Heart left ventricle (tissue), 13 donors: ENCODE results near the gene CNTROB.
A peak's percentile ranks its signal among the peaks of the same experiment; 100 is the strongest.

Source experiments
- CTCF ChIP-seq, 12 donors: fragments of 200-600 bp; sonication (generic) in 4 of 12; IDR thresholded peaks; one replicate each; pipeline versions ENCODE4 v1.5.0 to v1.8.0; 2018 to 2022; ENCODE audit warnings: antibody characterized with exemption in 12 of 12, mild to moderate bottlenecking in 5 of 12
- POLR2A ChIP-seq, 2 donors: fragments of 450-650 bp; IDR thresholded peaks; one replicate each; pipeline ENCODE4 v1.6.1; 2017; ENCODE audit warnings: antibody characterized with exemption in 2 of 2, mild to moderate bottlenecking in 2 of 2, moderate library complexity in 2 of 2
- donor health status: ischemic (EF 13 %, LVEDD 7.1; RV severe dilation, severe dysfunction).
- donor health status: DM: no; HTN: yes; CAD: no.
- donor health status: DM: no; HTN: no; CAD: no.
- donor health status: ischemic (EF 25% LVEDD 6.9; RV normal size, moderate dysfunction).
- donor health status: ischemic (EF 25% LVEDD 5.7; RV mildly dilated, moderate dysfunction).
- donor health status: ischemic (EF 35%, LVEDD 5.7; RV mildly dilated, moderate dysfunction).
- donor health status: nonischemic (EF 11% LVEDD 7.7; RV severe dilation, severe dysfunction).
- donor health status: DM: yes; HTN: yes; CAD: no.
- donor health status: PGD.
- donor health status: ischemic (EF 29% LVEDD 5.4; RV normal size, mild dysfunction).
- donor health status: nonischemic (EF 23%, LVEDD 6.1; RV moderate dilation, normal function).

- TF ChIP-seq POLR2A (IDR thresholded peaks at IDR 0.05) = no peak
- TF ChIP-seq CTCF (IDR thresholded peaks at IDR 0.05) = peak; percentile 18 to 64 (median 49)
These were observed 34.2 kb upstream of the CNTROB start for GRCh38 chr17:7897773-7898172.
